ENCODE results near the gene BASP1.
"Not testable (repeated sequence)": the region's sequence is repeated elsewhere in the genome, so short reads cannot be mapped to it uniquely, and the experiment has no call there.

The BASP1 gene

DNA sequence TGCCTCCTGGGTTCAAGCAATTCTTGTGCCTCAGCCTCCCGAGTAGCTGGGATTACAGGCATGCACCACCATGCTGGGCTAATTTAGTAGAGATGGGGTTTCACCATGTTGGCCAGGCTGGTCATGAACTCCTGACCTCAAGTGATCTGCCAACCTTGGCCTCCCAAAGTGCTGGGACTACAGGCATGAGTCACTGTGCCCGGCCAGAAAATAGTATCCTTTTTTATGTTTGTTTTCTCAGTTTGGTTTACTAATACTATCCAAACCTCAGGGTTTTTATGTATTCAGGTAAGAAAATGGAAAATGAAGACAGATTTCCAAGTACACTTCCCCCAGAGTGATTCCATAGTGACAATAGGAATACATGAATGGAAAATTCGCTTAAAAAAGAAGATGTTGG lies 101.7 kb downstream of the BASP1 start:
- not testable (repeated sequence) for DNase-seq (ENCODE audit: low read depth in 2 of 2)

DNA sequence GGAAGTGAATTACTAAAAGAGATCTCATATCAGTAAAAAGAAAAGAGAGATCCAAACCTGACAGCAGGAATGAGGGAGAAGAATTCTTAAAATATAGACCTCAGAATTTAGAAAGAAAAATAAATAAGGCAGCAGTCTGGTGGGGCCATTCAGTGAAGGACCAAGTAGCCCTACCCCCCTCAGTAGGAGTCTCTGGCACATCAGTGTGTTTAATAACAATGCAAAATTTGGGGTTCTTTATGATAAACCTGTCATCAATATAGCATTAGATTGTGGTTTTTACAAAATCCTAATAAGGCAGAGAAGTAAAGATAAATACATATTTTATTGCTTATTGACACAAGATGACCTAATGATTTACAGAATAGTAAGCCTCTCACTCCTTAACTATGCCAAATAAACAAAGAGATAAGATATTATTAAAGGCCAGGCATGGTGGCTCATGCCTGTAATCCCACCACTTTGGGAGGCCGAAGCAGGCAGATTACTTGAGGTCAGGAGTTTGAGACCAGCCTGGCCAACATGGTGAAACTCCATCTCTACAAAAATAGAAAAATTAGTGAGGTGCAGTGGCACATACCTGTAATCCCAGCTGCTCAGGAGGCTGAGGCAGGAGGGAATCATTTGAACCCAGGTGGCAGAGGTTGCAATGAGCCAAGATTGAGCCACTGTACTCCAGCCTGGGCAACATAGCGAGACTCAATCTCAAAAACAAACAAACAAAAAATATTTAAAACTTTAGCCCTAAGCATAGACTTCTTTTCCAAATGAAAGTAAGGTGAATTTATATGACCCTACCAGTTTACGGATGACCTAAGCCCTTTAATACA lies 108.6 kb downstream of the BASP1 start:
- DNase-seq (ENCODE audit: low read depth in 2 of 2): no peak
